B cell (primary cell): ENCODE measurements around the gene TENM3. TPM values are rescaled to one million over a fixed set of nuclear protein-coding genes. Genes with fewer than 3 reads are reported as not detected.

Experiments
- polyA plus RNA-seq: library from polyadenylated mRNA; depleted of rRNA; stranded (reverse); fragments of >200 nt; gene quantifications from 2 replicates; pipeline ENCODE4 v1.2.3, GENCODE V29; 2012
- small RNA-seq: library from RNA; depleted of rRNA; stranded (forward); fragments of <200 nt; gene quantifications from one replicate; pipeline ENCODE3, GENCODE V24; 2012; ENCODE audit warnings: low replicate concordance, low read depth; ENCODE audit not compliant: insufficient read length
- total RNA-seq, 2 donors: library from RNA; stranded (reverse); fragments of 120-200 nt in 1 of 2; gene quantifications; 1 replicate in 1 of 2; 2 replicates in 1 of 2; pipeline versions ENCODE4 v1.2.3 to v1.2.4, GENCODE V29; 2013 to 2022

Gene TENM3
- total and polyA plus RNA-seq, 2 donors (not counting 1 experiment from before 2014, with no cell fraction given): not detected

Small RNA genes lying within 50 kb of the gene (small RNA-seq; reads per million reads assigned to genes)
- gene RN7SKP67 (not detected), gene RNU2-34P (not detected)
